ENCODE results near the gene STT3B.

The STT3B gene

DNA sequence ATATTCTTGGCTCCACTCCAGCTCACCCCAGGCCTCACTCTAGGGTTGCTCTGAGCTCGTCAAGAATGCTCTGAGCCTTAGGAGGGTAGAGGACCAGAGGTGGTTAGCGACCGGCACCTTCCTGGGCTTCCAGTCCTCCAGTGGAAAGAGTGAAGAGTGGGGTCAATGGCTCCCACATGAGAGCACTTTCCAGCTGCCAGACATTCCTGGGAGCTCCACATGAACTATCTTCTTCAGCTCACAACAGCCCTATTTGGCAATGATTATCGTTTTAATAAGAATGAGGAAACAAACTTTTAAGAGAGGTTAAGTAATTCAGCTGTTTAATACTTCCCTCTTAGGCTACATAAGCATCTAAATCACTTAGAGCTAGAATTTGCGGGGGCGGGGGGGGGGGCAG lies 139.3 kb downstream of the STT3B start:
- TF ChIP-seq, protein P1, sequence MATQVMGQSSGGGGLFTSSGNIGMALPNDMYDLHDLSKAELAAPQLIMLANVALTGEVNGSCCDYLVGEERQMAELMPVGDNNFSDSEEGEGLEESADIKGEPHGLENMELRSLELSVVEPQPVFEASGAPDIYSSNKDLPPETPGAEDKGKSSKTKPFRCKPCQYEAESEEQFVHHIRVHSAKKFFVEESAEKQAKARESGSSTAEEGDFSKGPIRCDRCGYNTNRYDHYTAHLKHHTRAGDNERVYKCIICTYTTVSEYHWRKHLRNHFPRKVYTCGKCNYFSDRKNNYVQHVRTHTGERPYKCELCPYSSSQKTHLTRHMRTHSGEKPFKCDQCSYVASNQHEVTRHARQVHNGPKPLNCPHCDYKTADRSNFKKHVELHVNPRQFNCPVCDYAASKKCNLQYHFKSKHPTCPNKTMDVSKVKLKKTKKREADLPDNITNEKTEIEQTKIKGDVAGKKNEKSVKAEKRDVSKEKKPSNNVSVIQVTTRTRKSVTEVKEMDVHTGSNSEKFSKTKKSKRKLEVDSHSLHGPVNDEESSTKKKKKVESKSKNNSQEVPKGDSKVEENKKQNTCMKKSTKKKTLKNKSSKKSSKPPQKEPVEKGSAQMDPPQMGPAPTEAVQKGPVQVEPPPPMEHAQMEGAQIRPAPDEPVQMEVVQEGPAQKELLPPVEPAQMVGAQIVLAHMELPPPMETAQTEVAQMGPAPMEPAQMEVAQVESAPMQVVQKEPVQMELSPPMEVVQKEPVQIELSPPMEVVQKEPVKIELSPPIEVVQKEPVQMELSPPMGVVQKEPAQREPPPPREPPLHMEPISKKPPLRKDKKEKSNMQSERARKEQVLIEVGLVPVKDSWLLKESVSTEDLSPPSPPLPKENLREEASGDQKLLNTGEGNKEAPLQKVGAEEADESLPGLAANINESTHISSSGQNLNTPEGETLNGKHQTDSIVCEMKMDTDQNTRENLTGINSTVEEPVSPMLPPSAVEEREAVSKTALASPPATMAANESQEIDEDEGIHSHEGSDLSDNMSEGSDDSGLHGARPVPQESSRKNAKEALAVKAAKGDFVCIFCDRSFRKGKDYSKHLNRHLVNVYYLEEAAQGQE (IDR thresholded peaks at IDR 0.05; ENCODE audit: insufficient read depth in 1 of 2, low read depth in 2 of 2, low read length in 2 of 2), result no peak
- TF ChIP-seq SIN3A (IDR thresholded peaks at IDR 0.05; ENCODE audit: borderline replicate concordance, insufficient read depth, low read length) (no peak), FOXP2 (optimal IDR thresholded peaks at IDR 0.05; ENCODE audit: borderline replicate concordance, extremely low read depth, extremely low read length, insufficient read depth) (no peak), POLR2AphosphoS5 (IDR thresholded peaks at IDR 0.05; ENCODE audit: low read depth, low read length) (no peak), TAF1 (IDR thresholded peaks at IDR 0.05; ENCODE audit: borderline replicate concordance, insufficient read depth, low read length) (no peak)

DNA sequence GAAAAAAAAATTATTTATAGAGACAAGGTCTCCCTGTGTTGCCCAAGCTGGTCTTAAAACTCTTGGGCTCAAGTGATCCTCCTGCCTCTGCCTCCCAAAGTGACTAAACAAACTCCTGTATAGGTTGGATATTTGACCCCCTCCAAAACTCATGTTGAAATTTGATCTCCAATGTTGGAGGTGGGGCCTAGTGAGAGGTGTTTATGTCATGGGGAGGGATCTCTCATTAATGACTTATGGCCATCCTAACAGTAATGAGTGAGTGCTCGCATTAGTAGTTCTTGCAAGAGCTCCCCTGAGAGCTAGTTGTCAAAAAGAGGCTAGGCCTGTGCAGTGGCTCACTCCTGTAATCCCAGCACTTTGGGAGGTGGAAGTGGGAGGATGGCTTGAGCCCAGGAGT lies 141.2 kb downstream of the STT3B start:
- TF ChIP-seq, protein P1 (IDR thresholded peaks at IDR 0.05; ENCODE audit: insufficient read depth in 1 of 2, low read depth in 2 of 2, low read length in 2 of 2), result no peak
- TF ChIP-seq TAF1 (IDR thresholded peaks at IDR 0.05; ENCODE audit: borderline replicate concordance, insufficient read depth, low read length) (no peak), POLR2AphosphoS5 (IDR thresholded peaks at IDR 0.05; ENCODE audit: low read depth, low read length) (no peak), SIN3A (IDR thresholded peaks at IDR 0.05; ENCODE audit: borderline replicate concordance, insufficient read depth, low read length) (no peak), FOXP2 (optimal IDR thresholded peaks at IDR 0.05; ENCODE audit: borderline replicate concordance, extremely low read depth, extremely low read length, insufficient read depth) (no peak)

DNA sequence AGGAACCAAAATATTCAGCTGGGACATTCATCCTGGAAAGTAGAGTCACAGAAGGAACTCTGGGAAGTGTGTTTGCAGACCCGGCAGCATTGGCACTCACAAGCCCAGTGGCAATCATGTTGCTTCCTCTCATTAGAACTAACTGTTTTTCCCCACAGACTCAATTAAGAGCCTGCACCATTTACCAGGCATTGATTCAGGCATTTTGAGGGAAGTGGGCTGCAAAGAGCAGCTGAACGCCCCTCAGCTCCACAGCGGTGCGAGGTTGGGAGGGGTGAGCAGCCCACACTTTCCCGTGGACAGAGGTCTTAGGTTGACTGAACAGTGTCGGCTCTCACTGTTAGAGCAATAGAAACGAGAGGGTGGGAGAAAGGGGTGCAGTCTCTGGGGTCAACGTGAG lies 143.8 kb downstream of the STT3B start:
- TF ChIP-seq SIN3A (IDR thresholded peaks at IDR 0.05; ENCODE audit: borderline replicate concordance, insufficient read depth, low read length), result no peak
- no peak for TF ChIP-seq TAF1 (IDR thresholded peaks at IDR 0.05; ENCODE audit: borderline replicate concordance, insufficient read depth, low read length)
- no peak for TF ChIP-seq POLR2AphosphoS5 (IDR thresholded peaks at IDR 0.05; ENCODE audit: low read depth, low read length)
- TF ChIP-seq FOXP2 (optimal IDR thresholded peaks at IDR 0.05; ENCODE audit: borderline replicate concordance, extremely low read depth, extremely low read length, insufficient read depth), result no peak
- TF ChIP-seq, protein P1 (IDR thresholded peaks at IDR 0.05; ENCODE audit: insufficient read depth in 1 of 2, low read depth in 2 of 2, low read length in 2 of 2), result no peak

DNA sequence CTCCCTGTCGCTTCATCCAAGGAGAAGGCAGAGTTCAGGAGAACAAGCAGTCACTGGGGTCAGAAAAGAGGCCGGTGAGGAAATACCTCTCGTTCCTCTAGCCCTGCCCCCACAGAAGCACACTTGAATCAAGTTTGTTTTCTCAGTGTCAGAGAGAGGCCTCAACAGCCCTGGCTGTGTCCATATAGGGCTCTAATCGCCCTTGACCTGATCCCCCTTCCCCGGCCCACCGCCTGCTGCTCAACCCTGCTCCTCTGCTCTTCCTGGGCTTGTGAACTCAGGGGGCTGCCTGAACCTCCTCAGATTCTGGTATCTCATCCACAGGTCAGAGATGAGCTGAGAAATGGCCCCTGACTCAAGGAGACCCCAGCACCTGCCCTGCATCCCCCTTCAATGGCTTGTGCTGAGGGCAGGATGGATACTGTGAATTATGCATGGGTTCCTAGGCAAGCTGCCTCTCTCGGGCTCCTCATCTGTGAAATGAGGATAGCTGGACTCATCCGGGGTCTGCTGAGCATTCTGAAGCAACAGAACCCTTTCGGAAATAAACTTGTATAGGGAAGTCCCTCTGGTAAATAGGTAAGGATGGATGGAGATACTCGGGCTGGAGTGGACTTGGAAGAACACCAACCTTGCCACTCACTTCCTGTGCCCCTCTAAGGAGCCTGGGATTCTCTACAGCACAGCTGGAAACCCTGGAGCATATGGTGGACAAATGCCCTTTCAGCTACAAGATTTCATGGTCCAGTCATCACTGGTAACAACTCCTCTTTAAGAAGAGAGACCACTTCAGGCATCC lies 147.5 kb downstream of the STT3B start:
- TF ChIP-seq, protein P1 (IDR thresholded peaks at IDR 0.05; ENCODE audit: insufficient read depth in 1 of 2, low read depth in 2 of 2, low read length in 2 of 2), result no peak
- TF ChIP-seq FOXP2 (optimal IDR thresholded peaks at IDR 0.05; ENCODE audit: borderline replicate concordance, extremely low read depth, extremely low read length, insufficient read depth) (no peak), POLR2AphosphoS5 (IDR thresholded peaks at IDR 0.05; ENCODE audit: low read depth, low read length) (no peak), SIN3A (IDR thresholded peaks at IDR 0.05; ENCODE audit: borderline replicate concordance, insufficient read depth, low read length) (no peak), TAF1 (IDR thresholded peaks at IDR 0.05; ENCODE audit: borderline replicate concordance, insufficient read depth, low read length) (no peak)

Measured in PFSK-1 (cell line).